H1 (cell line): ENCODE measurements around the gene ANKDD1A. TPM values are rescaled to one million over a fixed set of nuclear protein-coding genes. Genes with fewer than 3 reads are reported as not detected.
A peak's percentile ranks its signal among the peaks of the same experiment; 100 is the strongest.

Experiments used
- CTCF ChIA-PET: fragments of 300-600 bp; sonication (Branson Sonifier 250); formaldehyde crosslinking; loops from one replicate; lab custom pipeline; 2021; ENCODE audit not compliant: partially characterized antibody; lab: Charles Lee
- POLR2A ChIA-PET: fragments of 300-600 bp; sonication (Branson Sonifier 250); formaldehyde crosslinking; loops from one replicate; lab custom pipeline; 2021; ENCODE audit warnings: inconsistent platforms; ENCODE audit not compliant: partially characterized antibody; lab: Charles Lee
- DNase-seq, 2 experiments: peaks; one replicate each; pipeline versions ENCODE4 v3.0.0 to v3.0.0-alpha.2; 2010 to 2022; ENCODE audit warnings: low spot score in 2 of 2, low read depth in 1 of 2, mixed read lengths in 1 of 2
- FAIRE-seq: peaks from 2 replicates; lab custom pipeline; 2011; peaks lifted over from hg19 to GRCh38; lab: Jason Lieb, UNC
- H2AFZ ChIP-seq: 2 replicates; pipeline ENCODE4 v1.8.1; 2012; ENCODE audit warnings: low read length, inconsistent platforms
- H2AK5ac ChIP-seq: 2 replicates; pipeline ENCODE4 v1.6.1; 2013; ENCODE audit warnings: low read depth, low read length
- H2BK120ac ChIP-seq: replicated peaks from 2 replicates; pipeline ENCODE3; 2013; ENCODE audit warnings: low read depth, low read length, inconsistent platforms
- H2BK12ac ChIP-seq: 2 replicates; pipeline ENCODE4 v1.6.1; 2013; ENCODE audit warnings: low read depth, low read length
- H2BK15ac ChIP-seq: 2 replicates; pipeline ENCODE4 v1.6.1; 2013; ENCODE audit warnings: low read length
- H2BK20ac ChIP-seq: 2 replicates; pipeline ENCODE4 v1.6.1; 2013; ENCODE audit warnings: low read length
- H2BK5ac ChIP-seq: 2 replicates; pipeline ENCODE4 v1.6.1; 2013; ENCODE audit warnings: low read depth, low read length
- H3K14ac ChIP-seq: 2 replicates; pipeline ENCODE4 v1.6.1; 2013; ENCODE audit warnings: inconsistent platforms; ENCODE audit not compliant: insufficient read length
- H3K18ac ChIP-seq: 2 replicates; pipeline ENCODE4 v1.6.1; 2013; ENCODE audit warnings: low read length; ENCODE audit errors: extremely low read depth
- H3K23ac ChIP-seq: 2 replicates; pipeline ENCODE4 v1.6.1; 2013; ENCODE audit warnings: inconsistent platforms; ENCODE audit not compliant: insufficient read length
- H3K23me2 ChIP-seq: 2 replicates; pipeline ENCODE4 v1.6.1; 2013; ENCODE audit warnings: low read depth, low read length
- H3K27ac ChIP-seq: 2 replicates; pipeline ENCODE4 v1.6.1; 2011; ENCODE audit warnings: low read depth, low read length, inconsistent platforms
- H3K27me3 ChIP-seq, 4 experiments: replicated peaks in 1 of 4; 1 replicate in 1 of 4; 2 replicates in 3 of 4; pipeline versions ENCODE4 v1.6.1 to v1.8.1; 2011 to 2013; ENCODE audit warnings: low read length in 3 of 4, mild to moderate bottlenecking in 3 of 4, inconsistent platforms in 2 of 4, mixed read lengths in 2 of 4, moderate library complexity in 1 of 4; ENCODE audit not compliant: control insufficient read depth in 3 of 4, insufficient read depth in 3 of 4; ENCODE audit errors: extremely low read depth in 1 of 4
- H3K36me3 ChIP-seq, 4 experiments: 2 replicates each; pipeline versions ENCODE4 v1.6.1 to v1.8.1; 2011 to 2013; ENCODE audit warnings: mild to moderate bottlenecking in 4 of 4, low read length in 3 of 4, moderate library complexity in 2 of 4, control low read depth in 1 of 4, inconsistent platforms in 1 of 4; ENCODE audit not compliant: insufficient read depth in 4 of 4, control insufficient read depth in 2 of 4
- H3K4ac ChIP-seq: replicated peaks from 2 replicates; pipeline ENCODE3; 2013; ENCODE audit warnings: low read length, low read depth, mixed read lengths, inconsistent platforms; ENCODE audit not compliant: insufficient read length
- H3K4me1 ChIP-seq, 4 experiments: replicated peaks in 1 of 4; 1 replicate in 1 of 4; 2 replicates in 3 of 4; pipeline versions ENCODE4 v1.6.1 to v1.8.1; 2011 to 2013; ENCODE audit warnings: low read length in 3 of 4, inconsistent platforms in 2 of 4, mixed read lengths in 1 of 4; ENCODE audit not compliant: insufficient read depth in 4 of 4, control insufficient read depth in 3 of 4
- H3K4me2 ChIP-seq, 2 experiments: 2 replicates each; pipeline versions ENCODE4 v1.6.1 to v1.8.1; 2011 to 2013; ENCODE audit warnings: low read depth in 2 of 2, low read length in 2 of 2, control low read depth in 1 of 2, inconsistent platforms in 1 of 2, mild to moderate bottlenecking in 1 of 2; ENCODE audit not compliant: insufficient read depth in 1 of 2
- H3K4me3 ChIP-seq, 4 experiments: fragments of 200-600, 300-600 bp in 1 of 4; sonication (generic), shearing (Covaris generic), sonication (Bioruptor Twin) in 1 of 4; 2 replicates each; pipeline versions ENCODE4 v1.5.1 to v1.8.1; 2011 to 2016; ENCODE audit warnings: low read length in 4 of 4, low read depth in 3 of 4, control low read depth in 2 of 4, inconsistent platforms in 2 of 4, mild to moderate bottlenecking in 2 of 4, mixed read lengths in 1 of 4, moderate library complexity in 1 of 4; ENCODE audit not compliant: insufficient read depth in 2 of 4; ENCODE audit errors: extremely low read depth in 1 of 4
- H3K56ac ChIP-seq: replicated peaks from 2 replicates; pipeline ENCODE3; 2013; ENCODE audit warnings: low read depth, mild to moderate bottlenecking, mixed read lengths, low read length, inconsistent platforms; ENCODE audit not compliant: insufficient read length
- H3K79me1 ChIP-seq: 2 replicates; pipeline ENCODE4 v1.6.1; 2013; ENCODE audit warnings: low read depth, low read length, control low read depth
- H3K79me2 ChIP-seq, 2 experiments: 2 replicates each; pipeline versions ENCODE4 v1.6.1 to v1.8.1; 2012 to 2013; ENCODE audit warnings: low read length in 2 of 2, mild to moderate bottlenecking in 2 of 2, inconsistent platforms in 1 of 2; ENCODE audit not compliant: insufficient read depth in 2 of 2, control insufficient read depth in 1 of 2
- H3K9ac ChIP-seq, 4 experiments: replicated peaks in 1 of 4; 1 replicate in 1 of 4; 2 replicates in 3 of 4; pipeline versions ENCODE4 v1.6.1 to v1.8.1; 2011 to 2013; ENCODE audit warnings: low read depth in 3 of 4, low read length in 3 of 4, control low read depth in 2 of 4, mild to moderate bottlenecking in 2 of 4, moderate library complexity in 2 of 4, inconsistent platforms in 1 of 4; ENCODE audit errors: extremely low read depth in 1 of 4
- H3K9me3 ChIP-seq, 2 experiments: 2 replicates each; pipeline versions ENCODE4 v1.6.1 to v1.8.1; 2012 to 2013; ENCODE audit warnings: mild to moderate bottlenecking in 2 of 2, moderate library complexity in 2 of 2, control low read depth in 1 of 2, inconsistent platforms in 1 of 2, low read depth in 1 of 2, low read length in 1 of 2, mixed read lengths in 1 of 2; ENCODE audit not compliant: insufficient read depth in 2 of 2
- H4K20me1 ChIP-seq, 2 experiments: replicated peaks in 1 of 2; 2 replicates each; pipeline versions ENCODE3 to v1.8.1; 2011 to 2013; ENCODE audit warnings: inconsistent platforms in 2 of 2, low read length in 2 of 2, mild to moderate bottlenecking in 1 of 2; ENCODE audit not compliant: insufficient read depth in 2 of 2, control insufficient read depth in 1 of 2
- H4K5ac ChIP-seq: 2 replicates; pipeline ENCODE4 v1.6.1; 2013; ENCODE audit warnings: low read length, low read depth, mixed read lengths, inconsistent platforms; ENCODE audit not compliant: insufficient read length
- H4K8ac ChIP-seq: 2 replicates; pipeline ENCODE4 v1.8.0; 2013; ENCODE audit warnings: mild to moderate bottlenecking, moderate library complexity, low read length, inconsistent platforms; ENCODE audit not compliant: insufficient read depth; ENCODE audit errors: extremely low read depth
- H4K91ac ChIP-seq: replicated peaks from 2 replicates; pipeline ENCODE3; 2013; ENCODE audit warnings: low read length, mixed read lengths, inconsistent platforms; ENCODE audit not compliant: insufficient read length
- MAFK ChIP-seq: IDR thresholded peaks from 2 replicates; pipeline ENCODE4 v1.6.1; 2012; ENCODE audit warnings: low read depth, mild to moderate bottlenecking, improper control_type of control experiment, low read length
- NANOG ChIP-seq: IDR thresholded peaks from 2 replicates; pipeline ENCODE4 v1.6.1; 2011; ENCODE audit warnings: low read length, low read depth, mild to moderate bottlenecking, inconsistent platforms; ENCODE audit not compliant: insufficient read depth, poor library complexity, severe bottlenecking
- WGBS, 2 experiments: shearing (Covaris generic) in 1 of 2; methylation state at CpG; one replicate each; pipeline versions ENCODE4 v1.1.6 to v1.1.7; 2013 to 2015; ENCODE audit warnings: low lambda C conversion rate in 2 of 2, mixed read lengths in 2 of 2, inconsistent platforms in 1 of 2, low coverage in 1 of 2, missing lambda C conversion rate in 1 of 2; ENCODE audit not compliant: insufficient replicate concordance in 2 of 2, insufficient coverage in 1 of 2, insufficient read length in 1 of 2; ENCODE audit errors: extremely low coverage in 1 of 2, missing lambda C conversion rate in 1 of 2; 5-methylcytosine and 5-hydroxymethylcytosine counted together
- polyA plus RNA-seq, 7 experiments: library from polyadenylated mRNA; depleted of rRNA in 3 of 7; stranded (reverse) in 5 of 7; unstranded in 2 of 7; fragments of >200 nt in 5 of 7; fragments of 200-250 nt in 2 of 7; gene quantifications; 1 replicate in 5 of 7; 2 replicates in 1 of 7; 4 replicates in 1 of 7; pipeline versions ENCODE4 v1.2.1 to v1.2.3, GENCODE V29; 2011 to 2013; ENCODE audit warnings: missing spikeins in 2 of 7, mixed read lengths in 2 of 7
- total RNA-seq: library from RNA; stranded (reverse); fragmentation: NEBNext Ultra II Directional; extraction: Animal tissue kit (Norgen Biotek cat#: 25700); gene quantifications from 2 replicates; pipeline ENCODE4 v1.2.1, GENCODE V29; 2021

ANKDD1A gene
- total and polyA plus RNA-seq, 2 of the 8 experiments (the other 6 are each of a cell fraction or from before 2014, with no cell fraction given), result 4.1 to 5.0 TPM

- TF ChIP-seq NANOG, result no peak
- no peak for TF ChIP-seq MAFK
- H2BK12ac ChIP-seq, result no peak overlapping the region
- H3K4me3 ChIP-seq, result no peak overlapping the region
- no peak overlapping the region for H2BK15ac ChIP-seq
- H3K79me1 ChIP-seq, result 0 out of 2 replicates have a peak, but pooled peaks cover 3% of the 10 kb centered on the region
- no peak overlapping the region for H3K18ac ChIP-seq
- H3K4me2 ChIP-seq, result no peak overlapping the region
- H3K79me2 ChIP-seq, result peaks cover 0 to 2% of the 10 kb centered on the region in 2 experiments; a peak in 1 of 4 replicates
- H4K5ac ChIP-seq, result no peak overlapping the region
- H3K4me1 ChIP-seq, result peaks cover 3 to 6% (median 4%) of the 10 kb centered on the region in 4 experiments; a peak in 5 of 7 replicates
- no peak overlapping the region for H2BK120ac ChIP-seq
- no peak overlapping the region for H3K14ac ChIP-seq
- H3K23ac ChIP-seq, result no peak overlapping the region
- no peak overlapping the region for H3K4ac ChIP-seq
- peak overlapping the region in 1 of 4 experiments; percentile 3; a peak in 2 of 7 replicates for H3K9ac ChIP-seq
- no peak overlapping the region for H4K91ac ChIP-seq
- no peaks in the 10 kb centered on the region for H3K9me3 ChIP-seq
- H3K27ac ChIP-seq, result no peak overlapping the region
- H3K27me3 ChIP-seq, result no peaks in the 10 kb centered on the region
- peaks cover 0 to 2% of the 10 kb centered on the region in 2 experiments for H4K20me1 ChIP-seq
- no peak overlapping the region for H2AFZ ChIP-seq
- ChIA-PET POLR2A (interaction anchor here (0.6 kb wide), 1 partner anchor 19 kb away, joined by 3 read pairs; no protein-coding TSS in a partner anchor), CTCF (interaction anchor here (0.6 to 1.4 kb wide), 6 partner anchors 11 to 452 kb away, joined by 3 to 5 read pairs (median 4); no protein-coding TSS in a partner anchor)
- H4K8ac ChIP-seq, result no peak overlapping the region
- 90% methylated on average over 5 of the region's 6 CpGs; no CpG with 5 or more reads in 1 of the 2 experiments for WGBS, 2 experiments
- FAIRE-seq (no peak), DNase-seq (no peak)
- H2BK5ac ChIP-seq, result no peak overlapping the region
- peaks cover 0 to 13% (median 0%) of the 10 kb centered on the region in 4 experiments; a peak in 1 of 8 replicates for H3K36me3 ChIP-seq
- no peak overlapping the region for H3K56ac ChIP-seq
- no peak overlapping the region for H2AK5ac ChIP-seq
- H3K23me2 ChIP-seq, result no peaks in the 10 kb centered on the region
- H2BK20ac ChIP-seq, result no peak overlapping the region
Observed at GRCh38 chr15:64981812-64982431, 70.2 kb downstream of the ANKDD1A start.
